HG02610 (cell line): ENCODE data around the gene SPEG.

Source experiments
- ATAC-seq: cut with Tn5 transposase; IDR thresholded peaks from one replicate; pipeline ENCODE4 v1.9.1; 2021; ENCODE audit warnings: mild to moderate bottlenecking, moderate library complexity; ENCODE audit not compliant: unreplicated experiment

Gene SPEG

DNA sequence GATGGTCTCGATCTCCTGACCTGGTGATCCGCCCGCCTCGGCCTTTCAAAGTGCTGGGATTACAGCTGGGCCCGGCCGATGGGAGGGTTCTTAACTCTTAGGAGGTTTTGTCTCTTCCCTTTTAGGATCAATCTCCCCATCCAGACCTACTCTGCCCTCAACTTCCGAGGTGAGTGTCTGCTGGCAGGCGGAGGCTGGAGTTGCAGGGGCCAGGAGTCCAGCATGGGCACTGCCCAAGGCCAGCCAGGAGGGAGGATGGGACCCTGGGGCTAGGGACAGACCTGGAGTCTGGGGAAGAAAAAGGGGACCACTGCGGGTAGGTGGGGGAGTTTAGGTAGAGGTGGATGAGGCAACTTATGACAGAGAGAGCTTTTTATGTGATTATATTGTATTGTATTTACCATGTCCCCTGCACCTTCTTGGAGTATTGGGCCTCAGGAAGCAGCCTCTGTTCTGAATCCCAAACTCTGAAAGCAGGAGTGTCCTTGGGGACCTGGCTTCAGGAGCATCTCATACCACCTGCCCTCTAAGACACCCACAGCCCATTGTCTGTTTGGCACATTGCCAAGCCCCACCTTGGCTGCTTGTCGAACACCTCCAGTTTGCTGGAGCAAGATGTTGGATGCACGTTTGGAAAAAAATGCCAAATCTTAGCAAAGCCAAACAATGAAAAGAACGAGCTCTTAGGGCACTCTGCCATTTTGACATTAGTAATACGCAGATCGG is 10.8 kb upstream of the SPEG start:
- ATAC-seq = no peak

DNA sequence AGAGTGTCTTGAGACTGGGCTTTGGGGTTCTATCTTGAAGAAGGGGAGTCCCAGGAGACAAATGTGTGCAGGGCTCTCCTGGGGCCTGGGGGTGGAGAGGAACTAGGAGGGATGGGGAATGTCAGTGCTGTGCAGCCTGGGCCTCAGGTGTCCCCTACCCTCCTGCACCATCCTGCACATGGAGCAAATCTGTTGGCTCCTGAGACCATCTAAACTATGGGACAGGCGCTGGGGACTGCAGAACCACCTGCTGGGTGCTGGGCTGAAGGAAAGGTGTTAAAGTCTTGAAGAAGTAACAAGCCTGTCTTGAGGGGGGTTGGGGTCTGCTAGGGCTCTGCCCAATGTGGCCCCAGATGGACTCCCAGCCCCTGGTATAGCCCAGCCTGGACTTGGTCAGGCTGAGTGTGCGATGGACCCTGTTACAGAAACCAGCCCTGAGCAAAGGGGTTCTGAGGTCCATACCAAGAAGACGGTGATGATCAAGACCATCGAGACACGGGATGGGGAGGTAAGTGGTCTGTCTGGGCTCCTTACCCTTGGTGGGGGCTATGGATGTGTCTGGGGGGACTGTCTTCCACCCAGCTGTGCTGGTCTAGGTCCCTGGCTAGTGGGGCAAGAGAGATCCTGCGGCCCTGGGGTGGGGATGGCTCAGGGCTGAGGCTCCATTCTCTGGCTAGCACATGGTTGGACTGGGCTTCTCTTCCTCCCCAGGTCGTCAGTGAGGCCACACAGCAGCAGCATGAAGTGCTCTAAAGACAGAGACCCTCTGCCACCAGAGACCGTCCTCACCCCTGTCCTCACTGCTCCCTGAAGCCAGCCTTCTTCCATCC is 9.2 kb upstream of the SPEG start:
- ATAC-seq = no peak

DNA sequence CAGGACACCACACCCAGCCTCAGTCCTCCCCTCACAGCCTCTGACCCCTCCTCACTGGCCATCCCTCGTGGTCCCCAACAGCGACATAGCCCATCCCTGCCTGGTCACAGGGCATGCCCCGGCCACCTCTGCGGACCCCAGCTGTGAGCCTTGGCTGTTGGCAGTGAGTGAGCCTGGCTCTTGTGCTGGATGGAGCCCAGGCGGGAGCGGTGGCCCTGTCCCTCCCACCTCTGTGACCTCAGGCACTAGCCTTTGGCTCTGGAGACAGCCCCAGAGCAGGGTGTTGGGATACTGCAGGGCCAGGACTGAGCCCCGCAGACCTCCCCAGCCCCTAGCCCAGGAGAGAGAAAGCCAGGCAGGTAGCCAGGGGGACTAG is 8.6 kb upstream of the SPEG start:
- no peak for ATAC-seq

DNA sequence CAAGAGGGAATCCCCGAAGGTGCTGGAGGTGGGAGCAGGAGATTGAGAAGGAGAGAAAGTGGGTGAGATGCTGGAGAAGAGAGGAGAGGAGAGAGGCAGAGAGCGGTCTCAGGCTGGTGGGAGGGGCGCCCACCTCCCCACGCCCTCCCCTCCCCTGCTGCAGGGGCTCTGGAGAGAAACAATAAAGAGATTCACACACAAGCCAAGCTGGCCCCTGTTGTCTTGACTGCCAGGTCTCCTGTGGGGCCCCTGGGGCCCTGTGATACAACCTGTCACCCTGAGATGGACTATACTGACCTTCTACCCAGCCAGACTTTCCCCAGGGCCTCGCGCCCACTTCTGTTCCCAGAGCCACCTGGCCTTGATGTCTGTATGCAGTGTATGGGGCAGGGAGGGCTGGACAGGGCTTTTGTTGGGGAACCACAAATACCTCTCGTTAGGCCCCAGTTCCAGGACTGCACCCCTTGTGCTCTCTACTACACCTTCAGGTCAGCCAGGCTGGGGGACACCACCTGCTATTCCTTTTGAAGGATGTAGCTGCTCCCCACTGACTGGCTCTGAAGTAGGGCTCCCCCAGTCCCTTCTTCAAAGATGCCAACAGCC is 8.0 kb upstream of the SPEG start:
- no peak for ATAC-seq

DNA sequence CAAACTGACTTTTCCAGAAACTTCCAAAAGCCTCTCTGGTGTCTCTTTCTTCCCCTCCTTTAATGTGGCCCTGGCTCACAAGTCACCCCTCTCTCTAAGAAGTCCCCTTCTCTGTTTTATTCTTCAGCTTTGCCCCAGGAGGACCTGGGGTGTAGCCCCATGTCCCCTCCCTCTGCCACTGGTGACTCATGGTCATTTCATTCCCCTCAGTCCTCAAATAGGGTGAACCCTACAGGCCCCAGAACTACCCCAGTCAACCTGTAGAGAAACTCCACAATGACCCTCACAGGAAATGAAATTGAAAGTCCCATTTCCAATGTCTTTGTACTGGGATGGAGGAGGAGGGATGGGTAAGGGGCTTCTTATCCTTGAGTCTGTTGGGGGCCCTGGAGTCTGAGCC is 6.2 kb upstream of the SPEG start:
- ATAC-seq = no peak

DNA sequence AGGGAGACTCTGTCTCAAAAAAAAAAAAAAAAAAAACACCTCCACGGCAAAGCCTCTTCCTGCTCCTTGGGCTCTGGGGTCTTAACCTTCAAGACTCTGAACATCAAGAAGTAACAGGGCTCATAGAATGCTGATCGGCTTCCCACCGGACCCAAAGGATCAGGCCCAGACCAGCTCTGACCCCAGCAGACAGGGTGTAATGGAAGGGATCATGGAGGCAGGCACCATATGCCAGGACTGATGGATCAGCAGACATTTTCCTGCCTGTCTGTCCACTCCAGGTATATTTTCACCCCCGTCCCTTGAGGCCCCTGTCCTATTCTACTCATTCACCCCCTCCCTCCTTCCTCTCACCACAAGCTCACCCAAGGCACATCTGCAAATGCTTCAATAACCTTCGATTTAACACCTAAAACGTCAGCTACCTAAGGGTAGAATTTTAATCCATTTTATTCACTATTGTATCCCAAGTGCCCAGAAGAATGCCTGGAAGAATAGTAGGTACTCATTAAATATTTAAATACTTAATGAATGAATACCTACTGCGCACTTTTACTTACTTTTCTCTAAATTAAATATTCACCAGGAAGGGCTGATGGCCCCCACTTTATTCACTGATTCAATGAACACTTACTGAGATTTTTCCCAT is 4.6 kb upstream of the SPEG start:
- ATAC-seq = no peak

DNA sequence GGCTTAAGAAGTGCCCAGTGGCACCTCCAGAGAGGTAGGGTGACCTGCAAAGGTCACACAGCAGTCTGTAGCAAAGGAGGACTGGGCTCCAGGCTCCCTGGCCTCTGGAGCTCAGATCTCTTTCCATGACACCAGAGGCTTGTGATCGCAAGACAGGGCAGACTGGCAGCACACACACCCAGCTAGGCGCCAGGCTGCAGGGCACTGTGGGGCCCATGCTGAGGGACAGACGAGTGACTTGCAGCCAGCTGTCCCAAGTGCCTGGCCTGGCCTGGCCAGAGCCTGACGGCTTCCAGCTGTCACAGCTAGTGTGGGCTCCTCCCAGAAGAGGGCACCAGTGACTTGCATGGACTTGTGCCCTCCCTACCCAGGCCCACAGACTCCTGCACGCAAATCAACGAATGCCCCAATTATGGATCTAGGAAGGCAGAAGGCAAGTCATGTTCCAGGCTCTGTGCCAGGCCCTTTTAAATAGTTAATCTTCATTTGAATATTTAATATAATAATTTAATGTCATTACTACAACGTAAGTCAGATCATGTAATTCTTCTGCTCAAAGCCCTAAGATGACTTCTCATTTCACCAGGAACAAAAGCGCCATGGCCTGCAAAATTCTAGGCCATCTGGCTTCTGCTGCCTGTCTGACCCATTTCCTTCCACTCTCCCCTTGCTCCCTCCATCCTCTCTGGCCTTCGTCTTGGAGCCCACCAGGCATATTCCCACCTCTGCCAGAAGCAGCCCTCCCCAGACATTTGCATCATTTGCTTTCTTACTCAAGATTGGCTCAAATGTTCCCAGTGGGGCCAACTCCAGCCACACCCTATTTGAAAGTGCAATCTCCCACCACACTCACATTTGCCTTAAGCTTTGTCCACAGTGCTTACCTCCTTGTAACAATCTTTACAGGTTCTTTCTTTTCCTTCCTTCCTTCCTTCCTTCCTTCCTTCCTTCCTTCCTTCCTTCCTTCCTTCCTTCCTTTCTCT is 3.7 kb upstream of the SPEG start:
- no peak for ATAC-seq

DNA sequence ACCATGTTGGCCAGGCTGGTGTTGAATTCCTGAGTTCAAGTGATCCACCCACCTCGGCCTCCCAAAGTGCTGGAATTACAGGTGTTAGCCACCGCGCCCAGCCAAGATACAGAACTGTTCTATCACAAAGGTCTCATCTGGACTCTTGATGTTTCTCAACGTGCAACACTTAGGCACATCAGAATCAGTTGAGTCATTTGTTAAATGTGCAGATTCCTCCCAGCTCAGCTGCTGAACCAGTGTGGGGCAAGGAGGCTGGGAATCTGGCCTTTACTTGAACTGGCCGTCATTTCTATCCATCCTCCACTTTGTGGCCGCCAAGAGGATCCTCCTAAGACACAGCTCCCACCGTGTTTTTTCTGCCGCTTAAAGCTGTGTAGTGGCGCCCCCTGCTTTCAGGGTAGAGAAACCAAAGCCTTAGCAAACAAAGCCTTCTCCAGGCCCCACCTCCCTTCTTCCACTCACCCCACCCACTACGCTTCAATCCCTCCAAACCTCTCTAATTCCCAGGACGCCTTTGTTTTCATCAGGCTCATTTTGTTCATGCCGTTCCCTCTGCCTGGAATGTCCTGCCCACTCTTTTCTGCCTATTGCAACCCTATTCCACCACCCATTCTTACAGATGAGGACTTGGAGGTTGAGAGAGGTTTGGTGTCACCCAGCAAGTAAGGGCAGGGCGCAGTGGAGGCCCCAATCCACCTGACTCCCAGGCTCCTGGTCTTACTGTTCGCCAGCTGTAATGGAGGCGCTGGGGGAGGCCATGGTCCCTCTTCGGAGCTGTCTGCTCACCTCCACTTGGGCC is 776 bp upstream of the SPEG start:
- ATAC-seq = no peak

DNA sequence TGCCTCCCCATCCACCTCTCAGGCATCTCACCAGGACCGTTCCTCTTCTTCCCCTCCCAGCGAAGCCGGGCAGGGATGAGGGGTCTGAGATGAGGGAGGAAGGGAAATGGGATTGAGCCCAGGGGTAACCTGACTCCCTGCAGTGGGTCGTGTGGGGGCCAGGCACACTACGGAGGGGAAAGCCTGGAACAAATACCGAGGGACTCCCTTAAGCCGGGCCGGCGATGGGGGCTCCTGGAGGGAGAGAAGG is 250 bp upstream of the SPEG start:
- no peak for ATAC-seq

DNA sequence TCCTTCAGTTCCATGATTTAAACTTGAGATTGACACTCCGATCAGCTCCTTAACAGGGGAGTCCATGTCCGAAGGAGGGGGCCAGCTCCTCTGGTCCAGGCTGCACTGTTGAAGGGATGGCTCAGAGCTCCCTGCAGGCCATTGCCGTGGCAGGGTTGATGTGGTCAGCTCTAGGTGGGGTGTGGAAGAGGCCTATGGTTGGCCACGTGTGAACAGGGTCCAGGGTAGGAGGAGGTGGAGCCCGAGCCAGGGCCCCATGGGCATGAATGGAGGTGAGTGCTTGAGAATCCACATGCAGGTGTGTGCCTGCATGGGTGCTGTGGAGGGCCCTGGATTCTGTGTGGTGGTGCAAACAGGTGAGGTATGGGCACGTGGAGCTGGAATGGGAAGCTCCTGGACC is 1.1 kb downstream of the SPEG start:
- no peak for ATAC-seq

DNA sequence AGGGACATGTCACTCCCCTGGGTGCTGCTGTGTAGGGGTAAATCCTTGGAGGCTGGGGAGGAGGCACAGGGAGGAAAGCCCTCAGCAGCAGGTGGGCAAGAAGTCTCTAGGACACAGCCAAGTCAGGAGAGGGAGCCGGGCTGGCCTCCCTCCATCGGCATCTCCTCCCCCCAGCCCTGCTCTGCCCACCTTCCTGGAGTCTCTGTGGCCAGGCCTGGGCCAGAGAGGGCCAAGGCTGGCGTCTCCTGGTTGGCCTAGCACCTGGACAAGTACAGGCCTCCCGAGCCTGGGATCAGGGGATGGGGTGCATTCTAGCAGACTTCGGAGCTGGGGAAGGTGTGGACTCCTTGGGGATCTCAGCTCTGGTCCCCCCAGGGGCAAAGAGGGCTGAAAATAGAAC is 1.8 kb downstream of the SPEG start:
- no peak for ATAC-seq

DNA sequence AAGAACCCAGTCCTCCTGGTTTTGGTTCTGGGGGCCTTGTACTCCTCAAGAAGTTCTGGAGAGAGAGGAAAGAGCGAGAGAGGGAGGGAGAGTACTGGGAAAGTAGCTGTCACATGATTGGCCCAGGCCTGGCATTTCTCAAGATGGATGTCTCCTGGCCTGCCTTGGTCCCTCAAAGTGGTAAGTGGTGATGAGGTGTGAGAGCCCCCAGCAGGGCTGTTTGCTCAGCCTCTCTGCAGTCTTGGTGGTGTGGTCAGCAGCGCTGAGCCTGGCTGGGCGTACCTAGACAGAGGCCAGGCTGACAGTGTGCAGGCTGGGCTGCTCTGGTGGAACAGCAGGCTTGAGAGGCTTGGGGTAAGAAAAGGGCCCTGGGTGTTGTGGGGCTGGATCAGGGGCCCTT is 2.5 kb downstream of the SPEG start:
- ATAC-seq = no peak

DNA sequence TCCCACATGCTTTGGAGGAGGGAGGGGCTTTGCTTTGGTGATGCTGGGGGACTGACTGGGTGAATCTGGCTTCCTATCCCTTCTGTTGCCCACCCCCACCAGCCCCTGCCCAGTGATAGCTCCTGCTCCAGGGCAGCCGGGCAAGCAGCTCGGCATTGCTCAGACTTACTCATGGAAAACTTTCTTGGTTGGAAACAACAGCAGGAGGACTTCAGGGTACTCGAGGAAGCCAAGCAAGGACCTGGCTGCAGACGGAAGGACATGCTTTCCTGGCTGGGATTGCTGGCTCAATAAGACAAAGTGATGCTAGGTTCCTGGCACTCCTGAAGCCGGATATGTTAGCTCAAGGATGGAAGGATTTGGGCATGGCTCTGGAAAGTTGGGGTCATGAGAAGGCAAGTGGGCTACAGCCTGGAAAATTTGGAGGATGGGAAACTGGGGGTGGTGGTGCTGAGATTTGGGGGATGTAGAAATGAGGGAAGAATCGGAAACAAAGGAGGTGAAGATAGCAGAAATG is 3.1 kb downstream of the SPEG start:
- no peak for ATAC-seq

DNA sequence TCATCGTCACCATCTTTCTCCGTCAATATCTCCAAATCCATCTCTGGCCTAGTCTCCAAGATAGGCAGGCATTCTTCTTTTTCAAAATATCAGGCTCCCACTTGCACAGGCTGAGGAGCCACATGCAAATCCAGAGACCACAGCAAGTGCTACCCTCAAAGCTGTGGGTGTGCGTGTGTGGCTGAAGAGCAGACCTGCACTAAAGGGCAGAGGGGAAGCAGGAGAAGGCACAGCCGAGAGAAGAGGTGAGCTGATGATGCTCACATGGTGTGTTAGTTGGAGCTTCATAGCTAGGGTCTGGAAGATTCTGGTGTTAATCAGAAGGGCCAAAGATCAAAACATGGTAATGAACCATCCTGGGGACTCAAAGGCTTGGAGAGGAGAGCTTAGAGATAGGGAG is 3.8 kb downstream of the SPEG start:
- ATAC-seq = no peak

DNA sequence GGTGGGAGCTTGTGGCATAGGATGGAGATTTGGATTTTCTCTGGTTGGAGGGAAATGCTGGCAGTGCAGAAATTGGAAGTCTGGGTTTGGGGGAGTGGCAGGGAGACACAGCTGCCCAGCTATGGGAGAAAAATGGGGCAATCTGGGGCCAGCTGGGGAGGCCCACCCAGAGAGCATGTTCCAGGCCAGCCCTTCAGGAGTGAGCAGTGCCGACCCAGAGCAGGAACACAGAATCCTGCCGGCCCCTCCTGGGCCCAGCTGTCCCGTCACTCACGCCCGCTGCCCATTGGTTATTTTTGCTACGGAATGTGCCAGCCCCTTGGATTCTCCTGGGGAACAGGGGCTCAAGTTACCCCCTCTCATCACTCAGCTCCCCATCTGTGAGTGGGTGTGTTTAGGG is 4.9 kb downstream of the SPEG start:
- no peak for ATAC-seq

DNA sequence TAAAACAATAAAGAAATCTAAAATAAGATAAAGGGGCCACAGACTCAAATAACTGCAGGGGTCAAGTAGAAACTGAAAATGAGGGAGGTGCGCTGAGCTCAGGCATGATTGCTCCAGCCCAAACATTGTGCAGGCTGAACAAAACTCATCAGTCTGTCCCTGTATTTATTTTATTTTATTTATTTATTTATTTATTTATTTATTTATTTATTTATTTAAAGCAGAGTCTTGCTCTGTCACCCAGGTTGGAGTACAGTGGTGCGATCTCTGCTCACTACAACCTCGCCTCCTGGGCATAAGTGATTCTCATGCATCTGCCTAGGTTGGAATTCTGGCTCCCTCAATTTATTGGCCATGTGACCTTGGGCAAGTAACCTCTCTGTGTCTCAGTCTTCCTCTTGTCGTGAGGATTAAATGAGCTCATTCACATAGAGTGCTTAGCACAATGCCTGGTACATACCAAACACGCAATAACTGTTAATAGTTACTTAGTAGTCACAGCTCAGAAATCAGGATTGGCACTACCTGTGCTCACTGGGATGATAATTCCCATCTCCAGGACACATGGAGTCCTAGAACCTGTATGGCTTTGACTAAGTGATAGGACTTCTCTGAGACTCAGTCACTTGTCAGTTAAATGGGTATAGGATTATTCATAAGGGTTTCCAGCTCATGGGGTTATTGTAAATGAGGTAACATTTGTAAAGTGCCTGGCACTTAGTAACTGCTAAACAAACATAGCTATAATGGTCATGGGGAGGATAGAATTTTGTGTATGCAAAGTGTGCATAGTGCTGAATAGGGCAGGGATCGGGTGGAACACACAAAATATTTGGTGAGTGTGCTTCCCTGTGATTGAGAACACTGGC is 6.0 kb downstream of the SPEG start:
- no peak for ATAC-seq

DNA sequence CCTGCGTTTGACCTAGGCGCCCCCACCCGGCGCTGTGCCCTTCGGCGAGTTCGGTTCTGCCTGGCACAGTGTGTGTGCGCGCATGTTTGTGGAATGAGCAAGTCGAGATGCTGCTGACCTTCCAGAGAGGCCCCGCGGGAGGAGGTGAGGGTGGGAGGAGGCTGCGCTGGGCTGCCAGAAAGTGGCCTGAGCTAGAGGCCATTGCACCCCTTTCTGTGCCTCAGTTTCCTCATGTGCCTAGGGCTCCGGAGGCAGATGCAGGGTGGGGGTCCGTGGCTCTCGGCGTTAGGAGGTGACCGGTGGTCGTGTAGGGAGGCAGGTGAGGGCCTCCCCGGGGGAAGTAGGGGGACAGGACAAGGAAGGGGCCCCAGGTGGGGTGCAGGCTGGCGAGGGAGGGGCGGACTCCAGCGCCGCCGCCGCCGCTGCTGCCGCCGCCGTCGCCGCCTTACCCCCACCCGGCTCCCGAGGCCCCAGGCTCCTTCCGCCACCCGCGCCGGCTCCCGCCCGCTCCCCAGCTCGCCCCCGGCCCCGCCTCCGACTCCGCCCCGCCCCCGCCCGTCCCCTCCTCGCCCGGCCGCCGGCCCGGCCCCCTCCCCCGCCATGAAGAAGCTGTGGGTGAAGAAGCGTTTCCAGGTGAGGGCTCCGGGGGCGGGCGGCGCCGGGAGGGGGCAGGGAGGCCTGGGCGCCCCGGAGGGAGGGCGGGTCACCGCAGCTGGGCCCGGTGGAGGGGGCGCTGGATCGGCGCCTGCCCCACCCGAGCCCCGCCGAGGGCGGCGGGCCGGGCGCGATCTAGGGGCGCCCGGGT is 7.0 kb downstream of the SPEG start:
- ATAC-seq = no peak
